ENCODE data around the gene DUS2. TPM values are rescaled to one million over a fixed set of nuclear protein-coding genes. Genes with fewer than 3 reads are reported as not detected.

DUS2 gene
- total RNA-seq (2021; ENCODE audit: unreplicated experiment) (12.1 TPM), Bru-seq, nascent RNA (percentile 55 among the genes with signal in this experiment), BruChase-seq, experiment 1, labeled RNA remaining after a 2-hour chase (percentile 54 among the genes with signal in this experiment), BruChase-seq, experiment 2, labeled RNA remaining after a 6-hour chase (percentile 54 among the genes with signal in this experiment)
- polyA plus RNA-seq (2012; ENCODE audit: insufficient read length): 8.1 TPM
- long read RNA-seq, transcript DUS2-207 (17 exons, 2,310 nt): major isoform, 16 of 25 reads
- long read RNA-seq, transcript DUS2-201 (16 exons, 1,933 nt): minor isoform, 5 of 25 reads
- long read RNA-seq, partial matches to known transcripts: 1 of 25 reads
- long read RNA-seq, other reads (novel, unspliced or antisense): 3 of 25 reads

DNA sequence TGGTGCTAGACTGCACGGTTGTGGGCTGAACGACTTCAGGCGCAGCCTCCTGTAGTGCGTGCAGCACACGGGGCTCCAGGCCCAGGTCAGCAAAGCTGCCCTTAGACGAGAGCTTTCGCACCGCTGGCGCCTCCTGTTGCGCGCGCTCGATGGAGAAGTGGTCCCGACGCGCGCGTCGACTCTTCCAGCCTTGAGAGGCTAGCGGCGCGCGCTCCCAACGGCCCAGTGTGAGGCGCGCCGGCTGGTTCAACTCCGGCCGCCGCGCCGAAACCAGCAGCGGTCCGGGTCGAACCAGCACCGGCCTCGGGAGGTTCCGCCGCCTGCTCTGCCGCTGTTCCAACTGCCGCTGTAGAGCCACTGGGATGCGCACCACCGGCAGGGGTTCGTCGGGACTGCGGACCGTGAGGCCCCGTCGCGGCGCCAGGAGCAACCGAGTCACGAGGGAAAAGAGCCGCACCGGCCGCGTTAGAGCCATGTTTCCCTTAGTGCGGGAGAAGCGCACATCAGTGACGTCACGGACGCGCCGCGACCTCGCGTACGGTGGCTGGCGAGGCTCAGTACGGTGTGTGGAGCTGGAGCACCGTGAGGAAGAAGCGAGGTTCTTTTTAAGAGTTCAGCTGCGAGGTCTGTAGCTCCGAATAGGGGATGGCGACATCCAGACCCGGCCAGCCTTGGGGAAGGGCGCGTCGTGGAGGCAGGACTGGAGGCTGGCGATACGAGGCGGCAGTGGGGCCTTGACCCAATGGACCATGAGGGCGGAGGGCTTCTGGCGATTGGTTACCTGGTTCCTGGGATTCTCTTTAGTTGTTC lies at the start of gene DUS2, which contains the start of gene DDX28:
Gene DUS2 (plus strand): TSS at position 557 of the 810 bp plus-strand sequence. CDS start 14,740 bp downstream, outside the sequence.
Gene DDX28 (minus strand): TSS at position 505 of the 810 bp plus-strand sequence. CDS start 30 bp downstream, at position 475.
- no peaks in the 10 kb centered on the region for H3K9me3 ChIP-seq (ENCODE audit: control insufficient read depth, insufficient read depth, low read depth, low read length)
- H3K36me3 ChIP-seq (ENCODE audit: control insufficient read depth, insufficient read depth, low read length): peaks cover 8% of the 10 kb centered on the region
- no peaks in the 10 kb centered on the region for H3K27me3 ChIP-seq (ENCODE audit: control insufficient read depth, insufficient read depth, low read length)
- H3K4me3 ChIP-seq (ENCODE audit: low read depth in 2 of 2, low read length in 2 of 2): peak within 1 kb of the TSS; percentile 91 to 93
- TF ChIP-seq SIN3A (IDR thresholded peaks at IDR 0.05; ENCODE audit: borderline replicate concordance, insufficient read depth, low read depth, low read length) (0 out of 2 replicates have a peak, but pooled peaks have one; percentile 69), TCF7L2 (IDR thresholded peaks at IDR 0.05; ENCODE audit: low read depth, low read length) (no peak), POLR2AphosphoS5 (IDR thresholded peaks at IDR 0.05; ENCODE audit: low read depth, low read length) (peak; percentile 90)
- TF ChIP-seq, protein P1, sequence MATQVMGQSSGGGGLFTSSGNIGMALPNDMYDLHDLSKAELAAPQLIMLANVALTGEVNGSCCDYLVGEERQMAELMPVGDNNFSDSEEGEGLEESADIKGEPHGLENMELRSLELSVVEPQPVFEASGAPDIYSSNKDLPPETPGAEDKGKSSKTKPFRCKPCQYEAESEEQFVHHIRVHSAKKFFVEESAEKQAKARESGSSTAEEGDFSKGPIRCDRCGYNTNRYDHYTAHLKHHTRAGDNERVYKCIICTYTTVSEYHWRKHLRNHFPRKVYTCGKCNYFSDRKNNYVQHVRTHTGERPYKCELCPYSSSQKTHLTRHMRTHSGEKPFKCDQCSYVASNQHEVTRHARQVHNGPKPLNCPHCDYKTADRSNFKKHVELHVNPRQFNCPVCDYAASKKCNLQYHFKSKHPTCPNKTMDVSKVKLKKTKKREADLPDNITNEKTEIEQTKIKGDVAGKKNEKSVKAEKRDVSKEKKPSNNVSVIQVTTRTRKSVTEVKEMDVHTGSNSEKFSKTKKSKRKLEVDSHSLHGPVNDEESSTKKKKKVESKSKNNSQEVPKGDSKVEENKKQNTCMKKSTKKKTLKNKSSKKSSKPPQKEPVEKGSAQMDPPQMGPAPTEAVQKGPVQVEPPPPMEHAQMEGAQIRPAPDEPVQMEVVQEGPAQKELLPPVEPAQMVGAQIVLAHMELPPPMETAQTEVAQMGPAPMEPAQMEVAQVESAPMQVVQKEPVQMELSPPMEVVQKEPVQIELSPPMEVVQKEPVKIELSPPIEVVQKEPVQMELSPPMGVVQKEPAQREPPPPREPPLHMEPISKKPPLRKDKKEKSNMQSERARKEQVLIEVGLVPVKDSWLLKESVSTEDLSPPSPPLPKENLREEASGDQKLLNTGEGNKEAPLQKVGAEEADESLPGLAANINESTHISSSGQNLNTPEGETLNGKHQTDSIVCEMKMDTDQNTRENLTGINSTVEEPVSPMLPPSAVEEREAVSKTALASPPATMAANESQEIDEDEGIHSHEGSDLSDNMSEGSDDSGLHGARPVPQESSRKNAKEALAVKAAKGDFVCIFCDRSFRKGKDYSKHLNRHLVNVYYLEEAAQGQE (IDR thresholded peaks at IDR 0.05; ENCODE audit: insufficient read depth in 1 of 2, low read depth in 2 of 2, low read length in 1 of 2): peak in 1 of 2 experiments; percentile 75; a peak in 1 of 4 replicates
- ATAC-seq (peak; percentile 94), DNase-seq (ENCODE audit: low read depth, low spot score) (peak; percentile 55)
- BruUV-seq (replicated peaks): no TSS peak
- H3K27ac ChIP-seq (ENCODE audit: low read length): peak within 1 kb of the TSS; percentile 94
- H3K4me1 ChIP-seq (ENCODE audit: control insufficient read depth, insufficient read depth, low read length): peaks cover 5% of the 10 kb centered on the region
- in situ Hi-C loops (cut with HindIII; ENCODE audit: low pct_unique_long_range_greater_than_20kb, low sequenced_read_pairs) (no loop called here), intact Hi-C loops (cut with micrococcal nuclease; ENCODE audit: unreplicated experiment) (no loop called here)
- CTCF ChIA-PET: interaction anchor here (0.6 kb wide), 1 partner anchor 17 kb away, joined by 4 read pairs; no protein-coding TSS in a partner anchor
- POLR2A ChIA-PET: interaction anchor here (0.7 kb wide), 1 partner anchor 10 kb away, joined by 4 read pairs; no protein-coding TSS in a partner anchor

DNA sequence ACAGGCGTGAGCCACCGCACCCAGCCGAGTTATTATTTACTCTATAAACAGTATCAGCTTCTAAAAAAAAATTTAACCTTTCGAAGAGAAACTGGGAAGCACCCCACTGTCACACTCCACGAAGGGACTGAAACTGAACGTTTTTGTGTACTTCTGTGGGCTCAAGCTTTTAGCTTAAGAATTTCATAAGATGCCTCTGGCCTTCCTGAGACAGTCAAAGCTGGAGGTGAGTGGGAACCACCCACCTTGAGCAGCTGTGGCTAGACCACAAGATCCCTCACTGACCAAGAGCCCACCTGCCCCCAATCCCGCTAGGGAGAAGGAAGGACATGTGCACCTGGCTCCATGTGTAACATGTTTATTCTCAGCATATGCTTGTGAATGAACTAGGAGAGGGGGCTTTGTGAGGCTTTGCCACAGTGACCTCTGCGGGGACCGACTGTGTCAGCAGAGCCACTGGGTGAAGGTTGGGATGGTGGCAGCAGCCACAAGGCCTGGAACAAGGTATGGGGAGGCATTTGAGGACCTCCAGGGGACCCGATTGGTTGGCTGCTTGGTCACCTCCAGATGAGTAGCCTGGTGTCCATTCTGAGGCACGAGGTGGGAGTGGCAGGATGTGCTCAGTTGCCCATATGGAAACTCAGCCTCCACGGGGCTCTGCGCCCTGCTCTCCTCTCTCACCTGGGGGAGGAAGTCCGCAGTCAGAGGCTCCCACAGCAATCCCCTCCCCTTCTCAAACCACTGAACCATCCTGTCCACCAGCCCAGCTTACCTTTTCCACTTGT lies 47.6 kb upstream of the DUS2 start:
- BruUV-seq (replicated peaks): no TSS peak
- no peak for DNase-seq (ENCODE audit: low read depth, low spot score)
- POLR2A ChIA-PET: no interaction called here
- no peak overlapping the region for H3K27ac ChIP-seq (ENCODE audit: low read length)
- H3K36me3 ChIP-seq (ENCODE audit: control insufficient read depth, insufficient read depth, low read length): no peaks in the 10 kb centered on the region
- ATAC-seq: no peak
- no peaks in the 10 kb centered on the region for H3K27me3 ChIP-seq (ENCODE audit: control insufficient read depth, insufficient read depth, low read length)
- TF ChIP-seq, protein P1 (IDR thresholded peaks at IDR 0.05; ENCODE audit: insufficient read depth in 1 of 2, low read depth in 2 of 2, low read length in 1 of 2): no peak
- TF ChIP-seq, protein P2, sequence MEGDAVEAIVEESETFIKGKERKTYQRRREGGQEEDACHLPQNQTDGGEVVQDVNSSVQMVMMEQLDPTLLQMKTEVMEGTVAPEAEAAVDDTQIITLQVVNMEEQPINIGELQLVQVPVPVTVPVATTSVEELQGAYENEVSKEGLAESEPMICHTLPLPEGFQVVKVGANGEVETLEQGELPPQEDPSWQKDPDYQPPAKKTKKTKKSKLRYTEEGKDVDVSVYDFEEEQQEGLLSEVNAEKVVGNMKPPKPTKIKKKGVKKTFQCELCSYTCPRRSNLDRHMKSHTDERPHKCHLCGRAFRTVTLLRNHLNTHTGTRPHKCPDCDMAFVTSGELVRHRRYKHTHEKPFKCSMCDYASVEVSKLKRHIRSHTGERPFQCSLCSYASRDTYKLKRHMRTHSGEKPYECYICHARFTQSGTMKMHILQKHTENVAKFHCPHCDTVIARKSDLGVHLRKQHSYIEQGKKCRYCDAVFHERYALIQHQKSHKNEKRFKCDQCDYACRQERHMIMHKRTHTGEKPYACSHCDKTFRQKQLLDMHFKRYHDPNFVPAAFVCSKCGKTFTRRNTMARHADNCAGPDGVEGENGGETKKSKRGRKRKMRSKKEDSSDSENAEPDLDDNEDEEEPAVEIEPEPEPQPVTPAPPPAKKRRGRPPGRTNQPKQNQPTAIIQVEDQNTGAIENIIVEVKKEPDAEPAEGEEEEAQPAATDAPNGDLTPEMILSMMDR (IDR thresholded peaks at IDR 0.05): no peak
- in situ Hi-C loops (cut with HindIII; ENCODE audit: low pct_unique_long_range_greater_than_20kb, low sequenced_read_pairs): no loop called here
- intact Hi-C loops (cut with micrococcal nuclease; ENCODE audit: unreplicated experiment): no loop called here
- no peaks in the 10 kb centered on the region for H3K9me3 ChIP-seq (ENCODE audit: control insufficient read depth, insufficient read depth, low read depth, low read length)
- H3K4me3 ChIP-seq (ENCODE audit: low read depth in 2 of 2, low read length in 2 of 2): no peak overlapping the region
- CTCF ChIA-PET: no interaction called here
- H3K4me1 ChIP-seq (ENCODE audit: control insufficient read depth, insufficient read depth, low read length): no peaks in the 10 kb centered on the region

All from Panc1 (cell line).